Chondrocyte (in vitro differentiated cells): Measurements from ENCODE around the gene TBC1D30. TPM values are rescaled to one million over a fixed set of nuclear protein-coding genes. Genes with fewer than 3 reads are reported as not detected.

Source experiments
- DNase-seq: peaks from one replicate; pipeline ENCODE4 v3.0.0; 2021; ENCODE audit warnings: mixed read lengths, low spot score
- H3K27ac Mint-ChIP-seq: one replicate; pipeline ENCODE4 v1.8.0; 2021; ENCODE audit warnings: mild to moderate bottlenecking, moderate library complexity, mixed read lengths; ENCODE audit not compliant: unreplicated experiment
- H3K27me3 Mint-ChIP-seq: 2 replicates; pipeline ENCODE4 v1.8.0; 2021; ENCODE audit warnings: low read depth, mixed read lengths
- H3K36me3 Mint-ChIP-seq: 2 replicates; pipeline ENCODE4 v1.8.0; 2021; ENCODE audit warnings: low read depth, mixed read lengths
- H3K4me1 Mint-ChIP-seq: 2 replicates; pipeline ENCODE4 v1.8.0; 2021; ENCODE audit warnings: low read depth, mild to moderate bottlenecking, mixed read lengths
- H3K4me3 Mint-ChIP-seq: one replicate; pipeline ENCODE4 v1.8.0; 2021; ENCODE audit warnings: mild to moderate bottlenecking, moderate library complexity, mixed read lengths; ENCODE audit not compliant: unreplicated experiment
- H3K9me3 Mint-ChIP-seq: 2 replicates; pipeline ENCODE4 v1.8.0; 2021; ENCODE audit warnings: low read depth, mixed read lengths
- total RNA-seq: library from RNA; stranded (reverse); gene quantifications from 3 replicates; pipeline ENCODE4 v1.2.1, GENCODE V29; 2021
- TF ChIP-seq, protein P1 (sequence below): fragments of 200-600 bp; sonication (generic); IDR thresholded peaks from 2 replicates; pipeline ENCODE4 v1.5.0; 2021; ENCODE audit warnings: antibody characterized with exemption, mild to moderate bottlenecking, moderate library complexity

The TBC1D30 gene
- total RNA-seq, 1 donor from 2014 or later = 1.7 TPM

DNA sequence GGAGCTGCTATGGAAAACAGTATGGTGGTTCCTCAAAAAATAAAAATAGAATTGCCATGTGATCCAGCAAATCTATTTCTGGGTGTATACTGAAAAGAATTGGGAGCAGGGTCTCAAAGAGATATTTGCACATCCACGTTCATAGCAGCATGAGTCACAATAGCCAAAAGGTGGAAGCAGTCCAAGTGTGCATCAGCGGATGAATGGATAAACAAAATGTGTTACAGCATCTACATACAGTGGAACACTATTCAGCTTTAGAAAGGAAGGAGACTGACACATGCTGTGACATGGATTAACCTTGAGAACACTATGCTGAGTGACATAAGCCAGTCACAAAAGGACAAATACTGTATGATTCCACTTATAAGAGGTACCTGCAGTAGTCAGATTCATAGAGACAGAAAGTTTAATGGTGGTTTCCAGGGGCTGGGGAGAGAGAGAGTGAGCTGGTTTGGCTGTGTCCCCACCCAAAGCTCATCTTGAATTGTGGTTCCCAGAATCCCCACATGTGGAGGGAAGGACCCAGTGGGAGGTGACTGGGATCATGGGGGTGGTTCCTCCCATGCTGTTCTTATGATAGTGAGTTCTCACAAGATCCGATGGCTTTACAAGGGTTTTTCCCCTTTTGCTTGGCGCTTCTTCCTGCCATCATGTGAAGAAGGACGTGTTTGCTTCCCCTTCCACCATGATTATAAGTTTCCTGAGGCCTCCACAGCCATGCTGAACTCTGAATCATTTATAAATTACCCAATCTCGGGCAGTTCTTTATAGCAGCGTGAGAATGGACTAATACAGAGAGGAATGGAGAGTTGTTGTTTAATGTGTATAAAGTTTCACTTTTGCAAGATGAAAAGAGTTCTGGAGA lies 17.6 kb upstream of the TBC1D30 start:
- Mint-ChIP-seq H3K27me3 (peaks cover 24% of the 10 kb centered on the region), H3K36me3 (no peaks in the 10 kb centered on the region), H3K4me1 (no peaks in the 10 kb centered on the region), H3K9me3 (no peaks in the 10 kb centered on the region), H3K27ac (no peak overlapping the region), H3K4me3 (no peak overlapping the region)
- TF ChIP-seq, protein P1, sequence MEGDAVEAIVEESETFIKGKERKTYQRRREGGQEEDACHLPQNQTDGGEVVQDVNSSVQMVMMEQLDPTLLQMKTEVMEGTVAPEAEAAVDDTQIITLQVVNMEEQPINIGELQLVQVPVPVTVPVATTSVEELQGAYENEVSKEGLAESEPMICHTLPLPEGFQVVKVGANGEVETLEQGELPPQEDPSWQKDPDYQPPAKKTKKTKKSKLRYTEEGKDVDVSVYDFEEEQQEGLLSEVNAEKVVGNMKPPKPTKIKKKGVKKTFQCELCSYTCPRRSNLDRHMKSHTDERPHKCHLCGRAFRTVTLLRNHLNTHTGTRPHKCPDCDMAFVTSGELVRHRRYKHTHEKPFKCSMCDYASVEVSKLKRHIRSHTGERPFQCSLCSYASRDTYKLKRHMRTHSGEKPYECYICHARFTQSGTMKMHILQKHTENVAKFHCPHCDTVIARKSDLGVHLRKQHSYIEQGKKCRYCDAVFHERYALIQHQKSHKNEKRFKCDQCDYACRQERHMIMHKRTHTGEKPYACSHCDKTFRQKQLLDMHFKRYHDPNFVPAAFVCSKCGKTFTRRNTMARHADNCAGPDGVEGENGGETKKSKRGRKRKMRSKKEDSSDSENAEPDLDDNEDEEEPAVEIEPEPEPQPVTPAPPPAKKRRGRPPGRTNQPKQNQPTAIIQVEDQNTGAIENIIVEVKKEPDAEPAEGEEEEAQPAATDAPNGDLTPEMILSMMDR = no peak
- no peak for DNase-seq

DNA sequence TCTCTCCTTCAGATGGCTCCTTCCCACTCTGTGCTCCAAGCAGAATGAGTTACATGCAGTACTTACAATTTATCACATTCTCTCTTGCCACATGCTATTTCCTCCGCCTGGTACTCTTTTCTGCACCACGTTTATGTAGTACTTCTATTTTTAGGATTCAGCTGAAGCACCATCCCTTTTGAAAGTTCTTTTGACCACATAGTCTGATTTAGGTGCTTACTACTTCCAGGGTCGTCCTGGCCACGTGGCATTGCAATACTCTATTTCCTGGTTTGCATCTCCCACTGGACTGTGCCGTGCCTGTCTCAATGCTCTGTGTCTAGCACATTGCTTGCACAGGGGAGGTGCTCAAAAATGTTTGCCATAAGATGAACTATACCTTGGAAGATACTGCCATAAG lies 16.3 kb upstream of the TBC1D30 start:
- H3K36me3 Mint-ChIP-seq = no peaks in the 10 kb centered on the region
- H3K4me3 Mint-ChIP-seq = no peak overlapping the region
- H3K27ac Mint-ChIP-seq = no peak overlapping the region
- TF ChIP-seq, protein P1 = no peak
- no peaks in the 10 kb centered on the region for H3K9me3 Mint-ChIP-seq
- peaks cover 20% of the 10 kb centered on the region for H3K27me3 Mint-ChIP-seq
- DNase-seq = no peak
- no peaks in the 10 kb centered on the region for H3K4me1 Mint-ChIP-seq

DNA sequence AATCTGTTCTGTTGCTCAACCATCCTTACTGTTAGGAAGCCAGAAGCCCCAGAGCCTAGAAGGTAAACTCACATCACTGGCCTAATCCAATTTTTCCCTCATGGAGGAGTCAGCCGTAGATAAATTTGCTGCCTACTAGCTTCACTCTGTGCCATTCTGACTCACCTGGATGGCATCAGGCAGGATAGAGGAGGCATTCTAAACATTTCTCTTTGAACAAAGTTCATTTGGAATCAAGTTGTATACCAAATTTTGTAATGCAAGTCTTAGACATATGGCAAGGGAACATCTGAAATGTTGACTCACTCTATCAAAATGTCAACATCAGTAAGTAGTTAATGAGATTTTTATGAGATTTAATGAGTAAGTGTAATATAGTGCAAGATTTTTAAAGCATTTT lies 13.6 kb upstream of the TBC1D30 start:
- Mint-ChIP-seq H3K36me3 (peaks cover 2% of the 10 kb centered on the region), H3K27me3 (peaks cover 13% of the 10 kb centered on the region), H3K9me3 (no peaks in the 10 kb centered on the region), H3K4me1 (no peaks in the 10 kb centered on the region), H3K4me3 (no peak overlapping the region), H3K27ac (no peak overlapping the region)
- DNase-seq = no peak
- TF ChIP-seq, protein P1 = no peak

DNA sequence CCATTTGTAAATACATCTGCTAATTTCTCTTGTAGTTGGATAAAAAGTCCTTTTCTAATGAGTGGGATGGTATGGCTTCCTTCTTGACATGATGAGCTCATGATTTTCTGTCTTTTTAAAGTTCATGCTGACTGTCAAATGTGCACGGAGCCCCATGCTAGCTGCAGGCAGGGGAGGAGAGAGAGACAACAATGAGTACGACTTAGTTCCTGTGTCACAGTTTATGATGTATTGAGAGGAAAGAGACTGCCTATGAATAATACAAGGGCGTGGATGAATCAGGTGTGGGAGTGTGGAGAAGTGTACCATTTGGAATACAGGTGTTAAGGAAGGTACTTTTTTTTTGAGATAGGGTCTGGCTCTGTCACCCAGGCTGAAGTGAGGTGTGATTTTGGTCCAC lies 10.7 kb upstream of the TBC1D30 start:
- Mint-ChIP-seq H3K27ac (no peak overlapping the region), H3K4me1 (peaks cover 4% of the 10 kb centered on the region), H3K4me3 (no peak overlapping the region), H3K36me3 (peaks cover 2% of the 10 kb centered on the region), H3K27me3 (peaks cover 9% of the 10 kb centered on the region), H3K9me3 (no peaks in the 10 kb centered on the region)
- no peak for DNase-seq
- TF ChIP-seq, protein P1 = no peak

DNA sequence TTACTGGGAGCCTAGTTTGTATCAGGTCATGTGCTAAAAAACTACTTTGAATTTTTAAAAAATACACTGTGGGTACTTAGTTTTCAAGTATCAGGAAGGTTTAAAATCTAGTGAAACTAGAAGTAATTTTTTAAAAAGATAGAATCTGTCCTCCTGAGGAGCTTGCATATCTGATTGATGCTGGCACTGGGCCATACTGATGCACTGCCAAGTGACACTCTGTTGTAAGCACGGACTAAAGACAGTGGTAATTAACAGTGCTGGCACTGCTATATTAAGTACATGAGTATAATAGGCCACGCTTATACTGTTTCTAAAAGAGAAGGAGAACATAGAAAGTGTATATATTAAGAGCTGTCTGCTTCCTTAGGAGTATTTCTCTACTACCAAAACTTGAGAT lies 10.0 kb upstream of the TBC1D30 start:
- Mint-ChIP-seq H3K36me3 (peaks cover 2% of the 10 kb centered on the region), H3K4me3 (no peak overlapping the region), H3K4me1 (peaks cover 7% of the 10 kb centered on the region), H3K27ac (no peak overlapping the region), H3K27me3 (peaks cover 9% of the 10 kb centered on the region), H3K9me3 (no peaks in the 10 kb centered on the region)
- TF ChIP-seq, protein P1 = no peak
- no peak for DNase-seq
